B cell (primary cell): ENCODE data around the gene HOXA1. TPM values are rescaled to one million over a fixed set of nuclear protein-coding genes. Genes with fewer than 3 reads are reported as not detected.

Experiments
- ATAC-seq: fragments of 200-7000 bp; cut with Tn5 transposase; one replicate; pipeline ENCODE4 v1.10.0; 2021; ENCODE audit warnings: low read depth, mild to moderate bottlenecking, moderate number of reproducible peaks, moderate library complexity
- CTCF ChIA-PET: fragments of 350-600 bp; sonication (Branson Sonifier 250); formaldehyde crosslinking; loops from one replicate; lab custom pipeline; 2021; ENCODE audit warnings: antibody characterized with exemption, inconsistent platforms; lab: Charles Lee
- POLR2A ChIA-PET: fragments of 350-600 bp; sonication (Branson Sonifier 250); formaldehyde crosslinking; loops from one replicate; lab custom pipeline; 2021; ENCODE audit warnings: antibody characterized with exemption; lab: Charles Lee
- DNase-seq: peaks from one replicate; pipeline ENCODE4 v3.0.0; 2013
- H2AFZ ChIP-seq: 2 replicates; pipeline ENCODE4 v1.6.1; 2012; ENCODE audit warnings: mild to moderate bottlenecking, low read depth, low read length; ENCODE audit not compliant: insufficient read depth, poor library complexity, severe bottlenecking
- H3K27ac ChIP-seq, 2 donors: 1 replicate in 1 of 2; 2 replicates in 1 of 2; pipeline ENCODE4 v1.5.1; 2012 to 2013; ENCODE audit warnings: low read length in 2 of 2, mild to moderate bottlenecking in 2 of 2, moderate library complexity in 1 of 2
- H3K27me3 ChIP-seq, 4 experiments: fragments of 200-600 bp in 1 of 4; sonication (generic) in 1 of 4; replicated peaks in 1 of 4; 1 replicate in 2 of 4; 2 replicates in 2 of 4; pipeline versions ENCODE4 v1.6.1 to v1.7.0; 2013 to 2016; ENCODE audit warnings: low read length in 3 of 4, mild to moderate bottlenecking in 2 of 4, mixed read lengths in 1 of 4, moderate library complexity in 1 of 4; ENCODE audit not compliant: insufficient read depth in 4 of 4, control insufficient read depth in 3 of 4; ENCODE audit errors: control extremely low read depth in 1 of 4
- H3K36me3 ChIP-seq, 2 experiments: replicated peaks in 1 of 2; 1 replicate in 1 of 2; 2 replicates in 1 of 2; pipeline versions ENCODE4 v1.6.1 to v1.7.1; 2013; ENCODE audit warnings: low read length in 1 of 2; ENCODE audit not compliant: insufficient read depth in 2 of 2, control insufficient read depth in 1 of 2; ENCODE audit errors: control extremely low read depth in 1 of 2, extremely low read depth in 1 of 2
- H3K4me1 ChIP-seq, 2 donors: fragments of 200-600 bp in 1 of 2; sonication (generic) in 1 of 2; 1 replicate in 1 of 2; 2 replicates in 1 of 2; pipeline versions ENCODE4 v1.5.1 to v1.6.1; 2013 to 2017; ENCODE audit warnings: low read length in 2 of 2; ENCODE audit not compliant: control insufficient read depth in 2 of 2, insufficient read depth in 2 of 2
- H3K4me2 ChIP-seq: replicated peaks from 2 replicates; pipeline ENCODE3; 2012; ENCODE audit warnings: mild to moderate bottlenecking, low read depth, low read length; ENCODE audit not compliant: poor library complexity, severe bottlenecking
- H3K4me3 ChIP-seq, 5 experiments: fragments of 200-600 bp in 1 of 5; sonication (generic) in 1 of 5; 1 replicate in 3 of 5; 2 replicates in 2 of 5; pipeline versions ENCODE4 v1.5.1 to v1.7.0; 2011 to 2016; ENCODE audit warnings: low read length in 4 of 5, mild to moderate bottlenecking in 4 of 5, low read depth in 2 of 5, control low read depth in 1 of 5, moderate library complexity in 1 of 5; ENCODE audit not compliant: insufficient read depth in 1 of 5; ENCODE audit errors: control extremely low read depth in 1 of 5, extremely low read depth in 1 of 5
- H3K79me2 ChIP-seq: fragments of 200-600 bp; sonication (generic); one replicate; pipeline ENCODE4 v1.6.0; 2016; ENCODE audit warnings: low read length; ENCODE audit not compliant: control insufficient read depth, insufficient read depth
- H3K9ac ChIP-seq: fragments of 200-600 bp; sonication (generic); 2 replicates; pipeline ENCODE4 v1.6.1; 2017; ENCODE audit warnings: mild to moderate bottlenecking, low read length, moderate library complexity
- H3K9me3 ChIP-seq, 3 donors: one replicate each; pipeline versions ENCODE4 v1.6.1 to v1.7.1; 2013; ENCODE audit warnings: low read length in 2 of 3; ENCODE audit not compliant: control insufficient read depth in 2 of 3, insufficient read depth in 1 of 3; ENCODE audit errors: control extremely low read depth in 1 of 3
- H4K20me1 ChIP-seq: 2 replicates; pipeline ENCODE4 v1.6.0; 2012; ENCODE audit warnings: mild to moderate bottlenecking, low read length; ENCODE audit not compliant: insufficient read depth, control insufficient read depth, poor library complexity, severe bottlenecking
- H3K27ac Mint-ChIP-seq: one replicate; pipeline ENCODE4 v1.8.0; 2021; ENCODE audit warnings: mixed read lengths
- H3K27me3 Mint-ChIP-seq: one replicate; pipeline ENCODE4 v1.8.0; 2021; ENCODE audit warnings: mixed read lengths
- H3K4me1 Mint-ChIP-seq: one replicate; pipeline ENCODE4 v1.8.0; 2021; ENCODE audit warnings: mixed read lengths
- H3K4me3 Mint-ChIP-seq: one replicate; pipeline ENCODE4 v1.8.0; 2021; ENCODE audit warnings: mixed read lengths
- H3K9me3 Mint-ChIP-seq: one replicate; pipeline ENCODE4 v1.8.0; 2022; ENCODE audit warnings: mixed read lengths; ENCODE audit not compliant: insufficient read depth
- CTCF ChIP-seq: fragments of 200-600 bp; IDR thresholded peaks from one replicate; pipeline ENCODE4 v1.8.0; 2022; ENCODE audit warnings: antibody characterized with exemption, mild to moderate bottlenecking
- EZH2 ChIP-seq: IDR thresholded peaks from 2 replicates; pipeline ENCODE4 v1.6.1; 2012; ENCODE audit warnings: borderline replicate concordance, low read depth, mild to moderate bottlenecking, moderate library complexity, low read length; ENCODE audit not compliant: insufficient read depth, poor library complexity, severe bottlenecking
- WGBS: methylation state at CpG from one replicate; pipeline ENCODE4 v1.1.5; 2013; ENCODE audit warnings: missing lambda C conversion rate; ENCODE audit not compliant: insufficient coverage; 5-methylcytosine and 5-hydroxymethylcytosine counted together
- intact Hi-C: fragments of 100-400 bp; cut with micrococcal nuclease; formaldehyde crosslinking; loops from one replicate; pipeline ENCODE4 v1.10.0; 2022
- polyA plus RNA-seq: library from polyadenylated mRNA; depleted of rRNA; stranded (reverse); fragments of >200 nt; gene quantifications from 2 replicates; pipeline ENCODE4 v1.2.3, GENCODE V29; 2012
- total RNA-seq, 2 donors: library from RNA; stranded (reverse); fragments of 120-200 nt in 1 of 2; gene quantifications; 1 replicate in 1 of 2; 2 replicates in 1 of 2; pipeline versions ENCODE4 v1.2.3 to v1.2.4, GENCODE V29; 2013 to 2022

Gene HOXA1
- total and polyA plus RNA-seq, 2 donors (not counting 1 experiment from before 2014, with no cell fraction given), result 0.13 to 0.37 TPM

- peak overlapping the region; percentile 88 for H3K4me3 Mint-ChIP-seq
- intact Hi-C loops, result loop anchor here (5.0 kb wide), 2 partner anchors 412 to 1232 kb away; no protein-coding TSS in a partner anchor
- Histone ChIP-seq H3K9ac (no peak overlapping the region), H3K36me3 (no peaks in the 10 kb centered on the region), H3K4me1 (peaks cover 32 to 37% of the 10 kb centered on the region in 2 donors), H4K20me1 (peaks cover 12% of the 10 kb centered on the region), H3K4me2 (no peak overlapping the region), H3K27me3 (peaks cover 2 to 80% (median 46%) of the 10 kb centered on the region in 4 experiments), H2AFZ (no peak overlapping the region), H3K9me3 (peaks cover 0 to 21% (median 0%) of the 10 kb centered on the region in 3 donors), H3K27ac (no peak overlapping the region), H3K4me3 (no peak overlapping the region), H3K79me2 (no peaks in the 10 kb centered on the region)
- ChIA-PET POLR2A (no interaction called here), CTCF (interaction anchor here (1.2 kb wide), 1 partner anchor 69 kb away, joined by 3 read pairs; no protein-coding TSS in a partner anchor)
- H3K4me1 Mint-ChIP-seq, result peaks cover 32% of the 10 kb centered on the region
- TF ChIP-seq CTCF (no peak), EZH2 (no peak)
- H3K9me3 Mint-ChIP-seq, result no peaks in the 10 kb centered on the region
- WGBS, result 49% methylated on average over 23 of the region's 29 CpGs
- ATAC-seq (no peak), DNase-seq (peak; percentile 32)
- H3K27ac Mint-ChIP-seq, result no peak overlapping the region
- H3K27me3 Mint-ChIP-seq, result peaks cover 60% of the 10 kb centered on the region
These were observed 1.3 kb downstream of the HOXA1 start for GRCh38 chr7:27094304-27095049.
